Activated naive CD4-positive, alpha-beta T cell (primary cell): Measurements from ENCODE around the gene CYP4X1.
"Not testable (repeated sequence)": the region's sequence is repeated elsewhere in the genome, so short reads cannot be mapped to it uniquely, and the experiment has no call there.

ENCODE experiments used
- DNase-seq, 4 experiments: peaks; one replicate each; lab custom pipeline; 2025; lab: John Stamatoyannopoulos, UW

The CYP4X1 gene

DNA sequence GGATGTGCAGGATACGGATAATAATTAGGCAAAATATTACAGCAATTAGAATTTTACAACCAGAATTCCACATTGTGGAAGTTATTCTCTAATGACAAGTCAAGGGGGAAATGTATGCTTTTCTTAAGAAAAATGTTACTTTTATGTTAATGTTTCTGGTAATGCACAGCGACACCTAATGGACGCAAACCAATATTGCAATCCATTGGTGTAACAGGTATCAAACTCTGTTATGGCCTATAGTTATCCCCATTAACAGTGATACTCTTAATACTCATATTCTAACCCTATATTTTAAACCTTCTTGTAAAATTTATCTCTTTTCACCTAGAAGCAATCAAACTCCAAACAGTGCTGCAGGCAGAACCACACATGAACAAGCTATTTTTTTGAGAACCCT lies 65.9 kb downstream of the CYP4X1 start:
- DNase-seq: not testable (repeated sequence)

DNA sequence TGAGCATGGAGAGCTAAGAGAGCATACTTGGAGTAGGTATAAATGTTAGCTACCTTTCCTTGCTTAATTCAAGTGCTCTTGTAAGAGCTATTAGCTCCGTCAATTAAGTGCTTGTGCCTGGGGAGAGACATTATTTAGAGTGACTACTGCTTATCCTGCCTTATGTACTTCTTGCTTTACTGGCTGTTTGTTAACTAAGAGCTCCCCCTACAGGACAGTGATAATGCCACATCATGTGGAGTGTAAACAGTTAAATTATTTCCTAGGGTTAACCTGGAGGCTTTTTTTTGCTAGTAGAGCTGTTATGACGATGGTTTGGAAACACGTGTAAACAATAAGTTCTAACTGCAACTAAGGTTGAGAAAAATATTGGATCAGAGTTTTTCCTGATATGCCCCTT lies 68.0 kb downstream of the CYP4X1 start:
- DNase-seq: not testable (repeated sequence)
